ENCODE results near the gene VTI1B. TPM values are rescaled to one million over a fixed set of nuclear protein-coding genes. Genes with fewer than 3 reads are reported as not detected.
"Not testable (repeated sequence)": the region's sequence is repeated elsewhere in the genome, so short reads cannot be mapped to it uniquely, and the experiment has no call there.

Gene VTI1B
- total and polyA plus RNA-seq, 8 donors: 40.9 to 73.3 (median 51.4) TPM

DNA sequence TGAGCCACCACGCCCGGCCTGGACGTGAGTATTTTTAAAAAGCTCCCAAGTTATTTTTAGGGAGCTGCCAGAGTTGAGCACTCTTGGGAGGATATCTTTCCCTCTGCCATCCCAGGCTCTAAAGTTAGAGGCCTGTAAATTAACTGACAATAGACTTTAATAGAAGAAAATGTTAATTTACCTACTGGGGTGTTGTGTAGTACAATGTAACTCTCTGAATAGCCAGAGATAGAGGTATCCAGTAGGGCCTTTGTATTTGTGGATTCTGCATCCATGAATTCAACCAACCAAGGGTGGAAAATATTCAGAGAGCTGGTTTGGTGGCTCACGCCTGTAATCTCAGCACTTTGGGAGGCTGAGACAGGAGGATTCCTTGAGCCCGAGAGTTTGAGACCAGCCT, 66.8 kb downstream of the VTI1B start:
- Histone ChIP-seq H3K9me3 (no peaks in the 10 kb centered on the region), H3K27me3 (no peaks in the 10 kb centered on the region), H3K4me1 (no peaks in the 10 kb centered on the region), H3K36me3 (no peaks in the 10 kb centered on the region), H3K4me3 (no peak overlapping the region), H3K27ac (no peak overlapping the region)
- 89 to 90% methylated on average over 5 of the region's 5 CpGs for WGBS, 2 donors
- FAIRE-seq: no peak
- DNase-seq: no peak
- TF ChIP-seq, protein P1, sequence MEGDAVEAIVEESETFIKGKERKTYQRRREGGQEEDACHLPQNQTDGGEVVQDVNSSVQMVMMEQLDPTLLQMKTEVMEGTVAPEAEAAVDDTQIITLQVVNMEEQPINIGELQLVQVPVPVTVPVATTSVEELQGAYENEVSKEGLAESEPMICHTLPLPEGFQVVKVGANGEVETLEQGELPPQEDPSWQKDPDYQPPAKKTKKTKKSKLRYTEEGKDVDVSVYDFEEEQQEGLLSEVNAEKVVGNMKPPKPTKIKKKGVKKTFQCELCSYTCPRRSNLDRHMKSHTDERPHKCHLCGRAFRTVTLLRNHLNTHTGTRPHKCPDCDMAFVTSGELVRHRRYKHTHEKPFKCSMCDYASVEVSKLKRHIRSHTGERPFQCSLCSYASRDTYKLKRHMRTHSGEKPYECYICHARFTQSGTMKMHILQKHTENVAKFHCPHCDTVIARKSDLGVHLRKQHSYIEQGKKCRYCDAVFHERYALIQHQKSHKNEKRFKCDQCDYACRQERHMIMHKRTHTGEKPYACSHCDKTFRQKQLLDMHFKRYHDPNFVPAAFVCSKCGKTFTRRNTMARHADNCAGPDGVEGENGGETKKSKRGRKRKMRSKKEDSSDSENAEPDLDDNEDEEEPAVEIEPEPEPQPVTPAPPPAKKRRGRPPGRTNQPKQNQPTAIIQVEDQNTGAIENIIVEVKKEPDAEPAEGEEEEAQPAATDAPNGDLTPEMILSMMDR (IDR thresholded peaks at IDR 0.05): no peak
- ATAC-seq: no peak
- intact Hi-C loops (cut with DNase I): no loop called here

DNA sequence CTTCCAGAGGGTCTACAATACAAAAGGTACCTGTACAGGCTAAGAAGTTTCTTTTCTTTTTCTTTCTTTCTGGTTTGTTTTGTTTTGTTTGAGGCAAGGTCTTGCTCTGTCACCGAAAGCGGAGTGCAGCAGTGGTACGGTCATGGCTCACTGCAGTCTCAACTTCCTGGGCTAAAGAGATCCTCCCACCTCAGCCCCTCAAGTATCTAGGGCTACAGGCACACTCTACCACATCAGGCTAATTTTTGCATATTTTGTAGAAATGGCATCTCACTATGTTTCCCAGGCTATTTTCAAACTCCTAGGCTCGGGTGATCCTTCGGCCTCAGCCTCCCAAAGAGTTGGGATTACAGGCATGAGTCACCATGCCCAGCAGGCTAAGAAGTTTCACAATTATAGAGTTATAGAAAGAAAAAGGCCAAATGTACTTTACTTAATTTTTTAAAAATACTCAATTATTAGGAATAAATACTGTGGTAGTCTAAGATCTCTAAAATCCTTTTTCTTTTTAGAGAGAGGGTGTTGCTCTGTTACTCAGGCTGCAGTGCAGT, 71.4 kb downstream of the VTI1B start:
- Histone ChIP-seq H3K4me1 (peaks cover 0 to 4% (median 0%) of the 10 kb centered on the region in 3 donors), H3K9me3 (no peaks in the 10 kb centered on the region), H3K4me3 (no peak overlapping the region), H3K27me3 (no peaks in the 10 kb centered on the region), H3K36me3 (no peaks in the 10 kb centered on the region), H3K27ac (no peak overlapping the region)
- no peak for FAIRE-seq
- WGBS, 2 donors: 69 to 73% methylated on average over 5 of the region's 5 CpGs
- DNase-seq: no peak
- TF ChIP-seq, protein P1 (IDR thresholded peaks at IDR 0.05): no peak
- no peak for ATAC-seq
- intact Hi-C loops (cut with DNase I): no loop called here

DNA sequence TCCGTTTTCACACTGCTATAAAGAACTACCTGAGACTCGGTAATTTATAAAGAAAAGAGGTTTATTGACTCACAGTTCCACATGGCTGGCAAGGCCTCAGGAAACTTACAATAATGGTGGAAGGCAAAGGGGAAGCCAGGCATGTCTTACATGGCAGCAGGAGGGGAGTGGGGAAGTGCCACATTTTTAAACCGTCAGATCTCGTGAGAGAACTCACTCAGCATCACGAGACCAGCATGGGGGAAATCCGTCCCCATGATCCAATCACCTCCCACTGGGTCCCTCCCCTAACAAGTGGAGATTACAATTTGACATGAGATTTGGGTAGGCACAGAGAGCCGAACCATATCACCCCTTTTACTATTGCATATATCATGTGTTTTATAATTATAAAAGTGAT, 72.4 kb downstream of the VTI1B start:
- FAIRE-seq (no peak), DNase-seq (no peak), ATAC-seq (no peak)
- H3K4me3 ChIP-seq: no peak overlapping the region
- peaks cover 0 to 5% (median 0%) of the 10 kb centered on the region in 3 donors for H3K4me1 ChIP-seq
- H3K36me3 ChIP-seq: no peaks in the 10 kb centered on the region
- H3K9me3 ChIP-seq: no peaks in the 10 kb centered on the region
- 73 to 76% methylated on average over 7 of the region's 7 CpGs for WGBS, 2 donors
- no peaks in the 10 kb centered on the region for H3K27me3 ChIP-seq
- TF ChIP-seq, protein P1 (IDR thresholded peaks at IDR 0.05): no peak
- intact Hi-C loops (cut with DNase I): no loop called here
- H3K27ac ChIP-seq: no peak overlapping the region

DNA sequence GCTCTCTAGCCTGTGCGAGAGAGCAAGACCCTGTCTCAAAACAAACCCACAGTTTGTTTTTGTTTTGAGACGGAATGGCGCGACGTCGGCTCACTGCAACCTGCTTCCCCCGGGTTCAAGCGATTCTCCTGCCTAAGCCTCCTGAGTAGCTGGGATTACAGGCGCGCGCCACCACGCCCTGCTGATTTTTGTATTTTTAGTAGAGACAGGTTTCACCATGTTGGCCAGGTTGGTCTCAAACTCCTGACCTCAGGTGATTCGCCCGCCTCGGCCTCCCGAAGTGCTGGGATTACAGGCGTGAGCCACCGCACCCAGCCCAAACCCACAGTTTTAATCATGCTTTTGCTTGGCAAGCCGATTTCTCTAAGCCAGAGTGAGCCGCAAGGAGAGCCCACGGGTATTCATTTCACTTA, 73.9 kb downstream of the VTI1B start:
- H3K4me1 ChIP-seq; H3K9me3 ChIP-seq; H3K36me3 ChIP-seq; FAIRE-seq; ATAC-seq; intact Hi-C loops (cut with DNase I); DNase-seq; H3K27me3 ChIP-seq: not testable (repeated sequence)
- H3K4me3 ChIP-seq: peak overlapping the region; percentile 86 to 95 (median 90)
- peak overlapping the region; percentile 80 to 93 (median 88) for H3K27ac ChIP-seq
- 87 to 88% methylated on average over 21 of the region's 21 CpGs for WGBS, 2 donors

DNA sequence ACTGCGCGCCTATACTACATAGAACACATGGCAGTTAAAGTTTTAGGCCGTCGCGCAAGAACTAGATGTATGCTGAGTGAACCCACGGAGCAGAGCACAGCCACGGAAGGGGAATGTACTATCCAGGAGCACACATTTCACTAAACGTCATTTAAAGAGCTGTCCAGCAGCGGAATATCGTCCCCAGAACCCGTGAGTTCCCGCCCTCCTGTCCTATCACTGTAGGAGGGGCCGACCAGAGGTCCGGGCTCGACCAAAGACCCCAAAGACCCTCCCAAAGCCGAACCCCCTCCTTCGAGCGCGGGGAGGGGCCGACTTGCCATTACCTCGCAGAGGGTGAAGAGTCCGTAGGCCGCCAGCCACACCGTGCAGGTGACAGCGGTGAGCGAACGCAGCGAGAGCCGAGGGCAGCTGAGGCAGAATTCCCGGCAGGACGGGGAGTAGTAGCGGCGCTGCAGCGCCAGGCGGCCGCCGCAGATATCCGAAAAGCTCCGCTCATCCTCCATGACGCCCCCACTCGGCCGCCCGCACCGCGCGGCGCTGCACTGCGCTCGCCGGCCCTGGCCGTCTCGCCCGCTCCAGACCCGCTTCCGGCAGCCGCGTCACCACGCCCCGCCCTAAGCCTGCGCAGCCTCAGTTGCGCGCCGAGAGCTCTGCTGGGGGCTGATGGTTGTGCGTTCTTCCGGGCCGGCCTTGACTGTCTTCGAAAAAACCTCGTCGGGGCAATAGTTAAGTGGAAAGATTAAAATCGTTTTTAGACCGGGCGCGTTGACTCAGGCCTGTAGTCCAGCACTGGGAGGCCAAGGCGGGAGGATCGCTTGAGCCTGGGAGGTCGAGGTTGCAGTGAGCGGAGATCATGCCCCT, 74.5 kb downstream of the VTI1B start, which contains the start of gene PIGH:
Gene PIGH (minus strand): TSS at position 571 of the 864 bp plus-strand sequence. CDS start 65 bp downstream, at position 506.
- 2 to 3% methylated on average over 68 to 77 of the region's 77 CpGs for WGBS, 2 donors
- H3K4me1 ChIP-seq: peaks cover 0 to 5% (median 0%) of the 10 kb centered on the region in 3 donors
- TF ChIP-seq, protein P1 (IDR thresholded peaks at IDR 0.05): peak; percentile 34 to 55 (median 46)
- no peaks in the 10 kb centered on the region for H3K36me3 ChIP-seq
- ATAC-seq: peak; percentile 97 to 99 (median 98)
- H3K4me3 ChIP-seq: peak within 1 kb of the TSS; percentile 86 to 95 (median 90)
- DNase-seq: peak; percentile 89 to 96 (median 94)
- H3K9me3 ChIP-seq: no peaks in the 10 kb centered on the region
- no peaks in the 10 kb centered on the region for H3K27me3 ChIP-seq
- peak within 1 kb of the TSS; percentile 80 to 93 (median 88) for H3K27ac ChIP-seq
- FAIRE-seq: no peak
- intact Hi-C loops (cut with DNase I): no loop called here

Other genes with a start within 250 kb of the VTI1B start
- gene TMEM229B, start 185.9 kb downstream of the VTI1B start, total RNA-seq: 1 to 10 TPM; 2.2 to 7.5 (median 5.1) TPM
- 1 to 10 TPM; 1.9 to 2.9 TPM for gene TMEM229B, start 185.9 kb downstream of the VTI1B start, polyA plus RNA-seq
- gene PLEKHH1, start 141.3 kb downstream of the VTI1B start, total RNA-seq: 10 to 100 TPM; 15.0 to 24.6 (median 21.9) TPM
- gene PLEKHH1, start 141.3 kb downstream of the VTI1B start, polyA plus RNA-seq: 10 to 100 TPM; 24.5 to 48.8 TPM
- gene PIGH, start 74.4 kb downstream of the VTI1B start, total RNA-seq: 10 to 100 TPM; 11.5 to 21.8 (median 13.7) TPM
- 10 to 100 TPM; 14.2 to 27.4 TPM for gene PIGH, start 74.4 kb downstream of the VTI1B start, polyA plus RNA-seq
- gene ARG2, start 54.7 kb downstream of the VTI1B start, total RNA-seq: 1 to 10 TPM; 1.2 to 2.8 (median 1.4) TPM
- gene ARG2, start 54.7 kb downstream of the VTI1B start, polyA plus RNA-seq: 10 to 100 TPM in 1 of 2 donors, 1 to 10 TPM in 1; 3.5 to 15.0 TPM
- gene RDH11, start 21.1 kb upstream of the VTI1B start, total RNA-seq: 10 to 100 TPM; 14.0 to 37.0 (median 21.7) TPM
- 10 to 100 TPM; 18.4 to 40.3 TPM for gene RDH11, start 21.1 kb upstream of the VTI1B start, polyA plus RNA-seq
- 1 to 10 TPM; 1.0 to 2.5 (median 1.5) TPM for gene RDH12, start 27.3 kb upstream of the VTI1B start, total RNA-seq
- gene RDH12, start 27.3 kb upstream of the VTI1B start, polyA plus RNA-seq: 1 to 10 TPM; 1.2 to 2.0 TPM
- 10 to 100 TPM in 1 of 6 donors, 1 to 10 TPM in 5; 5.7 to 16.0 (median 8.8) TPM for gene ZFYVE26, start 142.0 kb upstream of the VTI1B start, total RNA-seq
- 1 to 10 TPM; 5.5 to 6.0 TPM for gene ZFYVE26, start 142.0 kb upstream of the VTI1B start, polyA plus RNA-seq
- 10 to 100 TPM in 1 of 6 donors, 1 to 10 TPM in 5; 3.8 to 17.3 (median 7.1) TPM for gene RAD51B, start 145.1 kb upstream of the VTI1B start, total RNA-seq
- gene RAD51B, start 145.1 kb upstream of the VTI1B start, polyA plus RNA-seq: 1 to 10 TPM; 1.1 to 3.0 TPM

All from pancreas (tissue), 10 donors.